ENCODE results near the gene GRM1.
"Not testable (repeated sequence)": the region's sequence is repeated elsewhere in the genome, so short reads cannot be mapped to it uniquely, and the experiment has no call there.

Gene GRM1

GRCh38 chr6:146219101-146219500 is 190.2 kb downstream of the GRM1 start:
- H3K9me3 ChIP-seq (ENCODE audit: control insufficient read depth, low read length), result no peaks in the 10 kb centered on the region
- H3K27me3 ChIP-seq (ENCODE audit: control insufficient read depth, insufficient read depth, low read length, poor library complexity, severe bottlenecking), result no peaks in the 10 kb centered on the region
- no peak overlapping the region for H3K4me3 ChIP-seq (ENCODE audit: insufficient read depth, low read depth, low read length)
- no peak overlapping the region for H3K27ac ChIP-seq (ENCODE audit: insufficient read depth, low read depth, low read length, poor library complexity, severe bottlenecking)
- no peaks in the 10 kb centered on the region for H3K36me3 ChIP-seq (ENCODE audit: control insufficient read depth, insufficient read depth, low read length)
- peaks cover 2% of the 10 kb centered on the region for H3K4me1 ChIP-seq (ENCODE audit: control insufficient read depth, insufficient read depth, low read length)
- 94 to 95% methylated on average over 3 of the region's 3 CpGs for WGBS, 2 experiments

DNA sequence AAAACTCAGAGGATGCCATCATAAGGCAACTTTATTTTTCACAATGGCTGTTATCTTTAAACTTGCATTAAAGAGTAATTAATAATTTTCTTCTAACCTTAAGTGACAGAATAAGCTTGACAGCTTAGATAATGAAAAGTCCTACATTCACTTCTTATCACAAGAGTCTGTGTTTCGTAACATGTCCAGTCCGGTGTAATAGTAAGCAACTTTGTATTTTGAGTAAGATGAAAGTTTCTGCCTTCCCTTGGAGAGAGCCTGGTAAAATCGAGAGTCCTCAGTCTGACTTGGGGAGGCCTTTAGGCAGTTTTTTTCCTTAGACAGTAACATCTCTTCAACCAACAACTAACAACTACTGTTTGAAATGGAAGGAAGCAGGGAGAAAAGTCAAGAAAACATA is 195.6 kb downstream of the GRM1 start:
- 96% methylated on average over 3 of the region's 3 CpGs; no CpG with 5 or more reads in 1 of the 2 experiments for WGBS, 2 experiments
- no peak overlapping the region for H3K27ac ChIP-seq (ENCODE audit: insufficient read depth, low read depth, low read length, poor library complexity, severe bottlenecking)
- no peaks in the 10 kb centered on the region for H3K36me3 ChIP-seq (ENCODE audit: control insufficient read depth, insufficient read depth, low read length)
- no peaks in the 10 kb centered on the region for H3K27me3 ChIP-seq (ENCODE audit: control insufficient read depth, insufficient read depth, low read length, poor library complexity, severe bottlenecking)
- H3K9me3 ChIP-seq (ENCODE audit: control insufficient read depth, low read length), result no peaks in the 10 kb centered on the region
- no peak overlapping the region for H3K4me3 ChIP-seq (ENCODE audit: insufficient read depth, low read depth, low read length)
- H3K4me1 ChIP-seq (ENCODE audit: control insufficient read depth, insufficient read depth, low read length), result no peaks in the 10 kb centered on the region

- Histone ChIP-seq H3K4me3 (ENCODE audit: insufficient read depth, low read depth, low read length) (no peak overlapping the region), H3K9me3 (ENCODE audit: control insufficient read depth, low read length) (no peaks in the 10 kb centered on the region), H3K27me3 (ENCODE audit: control insufficient read depth, insufficient read depth, low read length, poor library complexity, severe bottlenecking) (no peaks in the 10 kb centered on the region), H3K36me3 (ENCODE audit: control insufficient read depth, insufficient read depth, low read length) (no peaks in the 10 kb centered on the region), H3K4me1 (ENCODE audit: control insufficient read depth, insufficient read depth, low read length) (no peaks in the 10 kb centered on the region), H3K27ac (ENCODE audit: insufficient read depth, low read depth, low read length, poor library complexity, severe bottlenecking) (no peak overlapping the region)
- 90 to 92% methylated on average over 5 of the region's 5 CpGs for WGBS, 2 experiments
Observed at GRCh38 chr6:146224988-146225387, 196.1 kb downstream of the GRM1 start.

- Histone ChIP-seq H3K27ac (ENCODE audit: insufficient read depth, low read depth, low read length, poor library complexity, severe bottlenecking) (no peak overlapping the region), H3K4me3 (ENCODE audit: insufficient read depth, low read depth, low read length) (no peak overlapping the region), H3K27me3 (ENCODE audit: control insufficient read depth, insufficient read depth, low read length, poor library complexity, severe bottlenecking) (no peaks in the 10 kb centered on the region), H3K9me3 (ENCODE audit: control insufficient read depth, low read length) (no peaks in the 10 kb centered on the region), H3K36me3 (ENCODE audit: control insufficient read depth, insufficient read depth, low read length) (no peaks in the 10 kb centered on the region), H3K4me1 (ENCODE audit: control insufficient read depth, insufficient read depth, low read length) (no peaks in the 10 kb centered on the region)
- WGBS, 2 experiments, result 91 to 96% methylated on average over 1 of the region's 1 CpG
Observed at GRCh38 chr6:146240322-146240721, 211.5 kb downstream of the GRM1 start.

DNA sequence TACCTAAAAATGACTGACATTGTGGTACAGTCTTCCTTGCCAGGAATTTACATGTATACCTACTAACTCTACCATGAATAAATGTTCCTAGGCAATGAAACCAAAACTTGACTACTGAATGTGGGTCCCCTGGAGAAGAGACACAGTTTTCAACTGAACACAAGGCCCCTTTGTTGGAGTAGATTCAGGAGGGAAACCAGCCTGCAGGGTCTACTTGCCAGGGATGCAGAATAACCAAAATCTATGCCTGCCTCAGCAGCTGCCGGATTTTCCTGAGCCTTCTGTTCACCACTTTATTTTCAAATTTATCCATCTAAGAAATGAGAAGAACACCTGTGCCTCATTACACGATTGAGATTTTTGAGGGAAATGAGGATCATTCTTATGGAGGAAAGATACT is 211.9 kb downstream of the GRM1 start:
- H3K4me3 ChIP-seq (ENCODE audit: insufficient read depth, low read depth, low read length), result no peak overlapping the region
- WGBS, 2 experiments, result 88 to 95% methylated on average over 2 of the region's 2 CpGs
- H3K36me3 ChIP-seq (ENCODE audit: control insufficient read depth, insufficient read depth, low read length), result no peaks in the 10 kb centered on the region
- no peak overlapping the region for H3K27ac ChIP-seq (ENCODE audit: insufficient read depth, low read depth, low read length, poor library complexity, severe bottlenecking)
- H3K4me1 ChIP-seq (ENCODE audit: control insufficient read depth, insufficient read depth, low read length), result no peaks in the 10 kb centered on the region
- no peaks in the 10 kb centered on the region for H3K9me3 ChIP-seq (ENCODE audit: control insufficient read depth, low read length)
- H3K27me3 ChIP-seq (ENCODE audit: control insufficient read depth, insufficient read depth, low read length, poor library complexity, severe bottlenecking), result no peaks in the 10 kb centered on the region

DNA sequence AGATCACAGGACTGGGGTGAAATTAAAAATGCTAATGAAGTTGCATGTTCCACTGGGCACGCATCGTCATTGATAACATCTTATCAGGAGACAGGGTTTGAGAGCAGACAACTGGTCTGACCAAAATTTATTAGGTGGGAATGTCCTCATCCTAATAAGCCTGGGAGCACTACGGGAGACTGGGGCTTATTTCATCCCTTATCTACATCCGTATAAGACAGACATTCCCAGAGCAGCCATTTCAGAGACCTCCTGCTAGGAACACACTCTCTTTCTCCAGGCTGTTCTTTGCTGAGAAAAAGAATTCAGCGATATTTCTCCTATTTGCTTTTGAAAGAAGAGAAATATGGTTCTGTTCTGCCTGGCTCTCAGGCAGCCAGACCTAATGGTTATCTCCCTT is 214.8 kb downstream of the GRM1 start:
- not testable (repeated sequence) for H3K27me3 ChIP-seq (ENCODE audit: control insufficient read depth, insufficient read depth, low read length, poor library complexity, severe bottlenecking); H3K36me3 ChIP-seq (ENCODE audit: control insufficient read depth, insufficient read depth, low read length); H3K4me1 ChIP-seq (ENCODE audit: control insufficient read depth, insufficient read depth, low read length); H3K9me3 ChIP-seq (ENCODE audit: control insufficient read depth, low read length); H3K27ac ChIP-seq (ENCODE audit: insufficient read depth, low read depth, low read length, poor library complexity, severe bottlenecking); H3K4me3 ChIP-seq (ENCODE audit: insufficient read depth, low read depth, low read length)
- WGBS, 2 experiments, result 94 to 98% methylated on average over 5 of the region's 5 CpGs

DNA sequence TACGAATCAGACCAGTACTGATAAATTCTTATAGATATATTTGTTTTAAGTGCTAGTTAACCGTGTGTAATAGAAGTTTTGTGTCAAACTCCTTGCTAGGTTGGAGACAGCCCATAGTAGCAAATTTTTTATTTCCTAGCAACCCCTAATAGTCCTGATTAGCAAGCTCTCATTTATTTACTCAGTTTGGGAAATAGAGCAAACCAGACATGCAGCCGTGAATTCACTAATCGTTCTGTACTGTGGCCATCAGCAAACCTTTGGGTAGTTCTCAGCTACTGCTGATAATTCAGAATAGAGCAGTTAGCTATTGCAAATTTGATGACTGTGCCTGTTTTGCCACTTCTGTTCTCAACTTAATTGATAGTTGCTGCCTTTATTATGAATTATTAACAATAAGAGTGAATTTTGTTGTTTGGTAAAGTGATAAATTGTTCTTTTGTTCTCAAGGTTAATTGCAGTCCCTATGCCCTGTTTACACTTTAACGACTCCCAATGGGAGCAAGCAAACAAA is 215.8 kb downstream of the GRM1 start:
- Histone ChIP-seq H3K4me3 (ENCODE audit: insufficient read depth, low read depth, low read length) (no peak overlapping the region), H3K36me3 (ENCODE audit: control insufficient read depth, insufficient read depth, low read length) (no peaks in the 10 kb centered on the region), H3K9me3 (ENCODE audit: control insufficient read depth, low read length) (no peaks in the 10 kb centered on the region), H3K27me3 (ENCODE audit: control insufficient read depth, insufficient read depth, low read length, poor library complexity, severe bottlenecking) (no peaks in the 10 kb centered on the region), H3K4me1 (ENCODE audit: control insufficient read depth, insufficient read depth, low read length) (no peaks in the 10 kb centered on the region), H3K27ac (ENCODE audit: insufficient read depth, low read depth, low read length, poor library complexity, severe bottlenecking) (no peak overlapping the region)
- WGBS, 2 experiments, result 88 to 95% methylated on average over 3 to 4 of the region's 5 CpGs

- Histone ChIP-seq H3K27me3 (ENCODE audit: control insufficient read depth, insufficient read depth, low read length, poor library complexity, severe bottlenecking) (no peaks in the 10 kb centered on the region), H3K4me3 (ENCODE audit: insufficient read depth, low read depth, low read length) (no peak overlapping the region), H3K36me3 (ENCODE audit: control insufficient read depth, insufficient read depth, low read length) (no peaks in the 10 kb centered on the region), H3K9me3 (ENCODE audit: control insufficient read depth, low read length) (no peaks in the 10 kb centered on the region), H3K27ac (ENCODE audit: insufficient read depth, low read depth, low read length, poor library complexity, severe bottlenecking) (no peak overlapping the region), H3K4me1 (ENCODE audit: control insufficient read depth, insufficient read depth, low read length) (no peaks in the 10 kb centered on the region)
- WGBS, 2 experiments, result 81 to 96% methylated on average over 1 of the region's 1 CpG
Observed at GRCh38 chr6:146246028-146246427, 217.2 kb downstream of the GRM1 start.

GRCh38 chr6:146253691-146254090 is 224.8 kb downstream of the GRM1 start:
- no peak overlapping the region for H3K4me3 ChIP-seq (ENCODE audit: insufficient read depth, low read depth, low read length)
- no peaks in the 10 kb centered on the region for H3K4me1 ChIP-seq (ENCODE audit: control insufficient read depth, insufficient read depth, low read length)
- no peaks in the 10 kb centered on the region for H3K27me3 ChIP-seq (ENCODE audit: control insufficient read depth, insufficient read depth, low read length, poor library complexity, severe bottlenecking)
- no peaks in the 10 kb centered on the region for H3K9me3 ChIP-seq (ENCODE audit: control insufficient read depth, low read length)
- H3K27ac ChIP-seq (ENCODE audit: insufficient read depth, low read depth, low read length, poor library complexity, severe bottlenecking), result no peak overlapping the region
- no peaks in the 10 kb centered on the region for H3K36me3 ChIP-seq (ENCODE audit: control insufficient read depth, insufficient read depth, low read length)

DNA sequence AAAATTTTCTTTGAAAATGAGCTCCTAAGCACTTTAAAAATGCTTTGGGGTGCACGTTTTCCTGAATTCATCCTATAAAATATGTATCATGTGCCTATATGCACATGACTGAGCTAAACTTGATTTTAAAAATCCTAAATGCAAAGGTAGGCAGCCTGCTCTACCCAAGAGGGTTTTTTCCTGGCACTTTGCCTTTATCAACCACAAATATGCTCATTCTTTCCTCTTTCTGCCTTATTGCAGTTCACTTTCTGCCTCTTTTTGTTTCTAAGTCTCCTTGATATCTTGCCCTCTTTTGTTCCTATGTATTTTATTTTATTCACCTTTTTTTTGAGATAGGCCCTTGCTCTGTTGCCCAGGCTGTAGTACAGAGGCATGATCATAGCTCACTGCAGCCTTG is 229.3 kb downstream of the GRM1 start:
- 88 to 100% methylated on average over 1 of the region's 1 CpG for WGBS, 2 experiments
- Histone ChIP-seq H3K4me3 (ENCODE audit: insufficient read depth, low read depth, low read length) (no peak overlapping the region), H3K4me1 (ENCODE audit: control insufficient read depth, insufficient read depth, low read length) (no peaks in the 10 kb centered on the region), H3K36me3 (ENCODE audit: control insufficient read depth, insufficient read depth, low read length) (no peaks in the 10 kb centered on the region), H3K27ac (ENCODE audit: insufficient read depth, low read depth, low read length, poor library complexity, severe bottlenecking) (no peak overlapping the region), H3K27me3 (ENCODE audit: control insufficient read depth, insufficient read depth, low read length, poor library complexity, severe bottlenecking) (no peaks in the 10 kb centered on the region), H3K9me3 (ENCODE audit: control insufficient read depth, low read length) (no peaks in the 10 kb centered on the region)

- 89 to 93% methylated on average over 4 of the region's 4 CpGs for WGBS, 2 experiments
- no peaks in the 10 kb centered on the region for H3K9me3 ChIP-seq (ENCODE audit: control insufficient read depth, low read length)
Observed at GRCh38 chr6:146260886-146261285, 232.0 kb downstream of the GRM1 start.

More at GRCh38 chr6:146260886-146261285, 232.0 kb downstream of the GRM1 start:
- H3K27ac ChIP-seq (ENCODE audit: insufficient read depth, low read depth, low read length, poor library complexity, severe bottlenecking), result no peak overlapping the region
- H3K4me3 ChIP-seq (ENCODE audit: insufficient read depth, low read depth, low read length), result no peak overlapping the region
- no peaks in the 10 kb centered on the region for H3K27me3 ChIP-seq (ENCODE audit: control insufficient read depth, insufficient read depth, low read length, poor library complexity, severe bottlenecking)
- no peaks in the 10 kb centered on the region for H3K36me3 ChIP-seq (ENCODE audit: control insufficient read depth, insufficient read depth, low read length)
- no peaks in the 10 kb centered on the region for H3K4me1 ChIP-seq (ENCODE audit: control insufficient read depth, insufficient read depth, low read length)
